Measurements from ENCODE around the gene CNOT2.

CNOT2 gene

GRCh38 chr12:70242695-70243509 is at the start of gene CNOT2:
Gene CNOT2, plus strand, starts transcription at chr12:70243433. Its CDS starts 34,794 bp downstream, at chr12:70278227.
- DNase-seq, result peak; percentile 93

GRCh38 chr12:70194076-70194475 is 49.2 kb upstream of the CNOT2 start:
- no peak for DNase-seq

GRCh38 chr12:70196811-70197281 is 46.4 kb upstream of the CNOT2 start:
- DNase-seq, result no peak

- DNase-seq, result no peak
These were observed 45.9 kb upstream of the CNOT2 start for GRCh38 chr12:70197345-70197744.

- DNase-seq, result no peak
These were observed 29.5 kb upstream of the CNOT2 start for GRCh38 chr12:70213707-70214106.

- no peak for DNase-seq
These were observed 28.1 kb upstream of the CNOT2 start for GRCh38 chr12:70214972-70215617.

GRCh38 chr12:70217416-70217815 is 25.8 kb upstream of the CNOT2 start:
- DNase-seq, result no peak

- DNase-seq, result no peak
These were observed 21.6 kb upstream of the CNOT2 start for GRCh38 chr12:70221626-70222025.

GRCh38 chr12:70227911-70228310 is 15.3 kb upstream of the CNOT2 start:
- DNase-seq, result no peak

GRCh38 chr12:70230934-70231606 is 12.2 kb upstream of the CNOT2 start:
- DNase-seq, result no peak

GRCh38 chr12:70236990-70237389 is 6.2 kb upstream of the CNOT2 start:
- DNase-seq, result no peak

- DNase-seq, result no peak
These were observed 2.6 kb upstream of the CNOT2 start for GRCh38 chr12:70240673-70241072.

- DNase-seq, result no peak
These were observed 1.4 kb upstream of the CNOT2 start for GRCh38 chr12:70241845-70242244.

- peak; percentile 65 for DNase-seq
These were observed 508 bp downstream of the CNOT2 start for GRCh38 chr12:70243510-70244371.

- no peak for DNase-seq
These were observed 1.2 kb downstream of the CNOT2 start for GRCh38 chr12:70244409-70244808.

GRCh38 chr12:70245458-70245857 is 2.2 kb downstream of the CNOT2 start:
- DNase-seq, result no peak

- DNase-seq, result no peak
These were observed 3.3 kb downstream of the CNOT2 start for GRCh38 chr12:70246580-70246979.

GRCh38 chr12:70247653-70248199 is 4.5 kb downstream of the CNOT2 start:
- no peak for DNase-seq

- DNase-seq, result no peak
These were observed 5.6 kb downstream of the CNOT2 start for GRCh38 chr12:70248876-70249275.

- no peak for DNase-seq
These were observed 6.7 kb downstream of the CNOT2 start for GRCh38 chr12:70249903-70250302.

- DNase-seq, result no peak
These were observed 8.0 kb downstream of the CNOT2 start for GRCh38 chr12:70251226-70251625.

GRCh38 chr12:70251661-70252060 is 8.4 kb downstream of the CNOT2 start:
- DNase-seq, result no peak

All from activated CD8-positive, alpha-beta memory T cell treated with anti-CD3 and anti-CD28 coated beads, Interleukin-2, amount 50 U/mL, for 4 hours (primary cell).